Measurements from ENCODE around the gene FGF1. TPM values are rescaled to one million over a fixed set of nuclear protein-coding genes. Genes with fewer than 3 reads are reported as not detected.

FGF1 gene
- total and polyA plus RNA-seq, 7 donors = 0.60 to 5.4 (median 2.0) TPM

- Histone ChIP-seq H3K27me3 (no peaks in the 10 kb centered on the region), H3K9me3 (no peaks in the 10 kb centered on the region), H3K36me3 (no peaks in the 10 kb centered on the region), H3K4me3 (no peak overlapping the region), H3K27ac (peak overlapping the region in 3 of 4 donors; percentile 36 to 48 (median 46)), H3K4me1 (peaks cover 0 to 24% (median 15%) of the 10 kb centered on the region in 4 donors)
- intact Hi-C loops (cut with DNase I) = no loop called here
- TF ChIP-seq POLR2AphosphoS5 (IDR thresholded peaks at IDR 0.05) (peak in 1 of 4 donors; percentile 4), EP300 (IDR thresholded peaks at IDR 0.05) (no peak), CTCF (IDR thresholded peaks at IDR 0.05) (no peak), POLR2A (IDR thresholded peaks at IDR 0.05) (no peak)
- WGBS, 2 donors = 82 to 85% methylated on average over 22 of the region's 22 CpGs
- DNase-seq = no peak
Measured at GRCh38 chr5:142674531-142675469, 11.1 kb downstream of the FGF1 start.

DNA sequence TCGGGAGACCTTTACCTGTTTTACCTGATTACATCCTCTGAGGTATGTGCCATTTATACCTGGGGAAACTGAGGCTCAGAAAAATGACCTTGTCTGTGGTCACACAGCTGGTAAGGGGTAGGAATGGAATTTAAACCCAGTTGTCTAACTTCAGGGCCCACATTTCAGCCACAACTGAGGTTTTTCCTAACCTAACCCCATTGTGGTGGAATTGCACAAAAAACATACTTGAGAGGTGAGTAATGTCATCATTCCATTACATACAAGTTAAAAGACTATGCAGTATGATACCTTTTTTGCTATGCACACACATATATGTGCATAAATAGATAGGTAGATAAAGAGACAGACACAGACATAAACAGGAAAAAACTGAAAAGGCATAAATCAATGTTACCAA, 14.1 kb downstream of the FGF1 start:
- H3K36me3 ChIP-seq = no peaks in the 10 kb centered on the region
- no peaks in the 10 kb centered on the region for H3K9me3 ChIP-seq
- TF ChIP-seq POLR2A (IDR thresholded peaks at IDR 0.05) (no peak), POLR2AphosphoS5 (IDR thresholded peaks at IDR 0.05) (no peak), EP300 (IDR thresholded peaks at IDR 0.05) (no peak), CTCF (IDR thresholded peaks at IDR 0.05) (no peak)
- H3K27me3 ChIP-seq = no peaks in the 10 kb centered on the region
- H3K4me3 ChIP-seq = no peak overlapping the region
- 64 to 75% methylated on average over 1 of the region's 1 CpG for WGBS, 2 donors
- H3K4me1 ChIP-seq = peaks cover 0 to 33% (median 19%) of the 10 kb centered on the region in 4 donors
- peak overlapping the region in 3 of 4 donors; percentile 41 to 67 (median 47) for H3K27ac ChIP-seq
- no peak for DNase-seq
- intact Hi-C loops (cut with DNase I) = no loop called here

DNA sequence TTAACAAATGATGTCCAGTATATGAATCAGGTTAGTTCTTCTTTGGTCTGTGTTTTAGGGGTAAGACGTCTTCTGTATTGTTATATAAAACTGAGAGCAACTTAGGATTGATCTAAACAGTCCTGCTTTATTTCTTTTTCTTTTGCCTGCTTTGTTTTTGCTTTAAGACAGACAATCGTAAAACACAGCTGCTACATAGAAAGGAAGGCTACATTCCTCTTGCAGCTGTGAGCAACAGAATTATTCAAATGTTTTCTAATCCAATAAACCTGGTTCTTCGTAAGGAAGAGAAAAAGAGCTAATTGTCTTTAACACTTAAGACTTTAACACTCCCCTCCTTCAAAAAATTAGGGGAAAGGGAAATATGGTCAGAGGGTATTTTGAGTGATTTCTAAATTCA, 14.6 kb downstream of the FGF1 start:
- Histone ChIP-seq H3K4me1 (peaks cover 0 to 33% (median 19%) of the 10 kb centered on the region in 4 donors), H3K27ac (peak overlapping the region; percentile 1 to 67 (median 44)), H3K27me3 (no peaks in the 10 kb centered on the region), H3K4me3 (no peak overlapping the region), H3K9me3 (no peaks in the 10 kb centered on the region), H3K36me3 (no peaks in the 10 kb centered on the region)
- WGBS, 2 donors = 59 to 70% methylated on average over 3 of the region's 3 CpGs
- TF ChIP-seq EP300 (IDR thresholded peaks at IDR 0.05) (no peak), POLR2A (IDR thresholded peaks at IDR 0.05) (no peak)
- intact Hi-C loops (cut with DNase I) = no loop called here
- DNase-seq = no peak

DNA sequence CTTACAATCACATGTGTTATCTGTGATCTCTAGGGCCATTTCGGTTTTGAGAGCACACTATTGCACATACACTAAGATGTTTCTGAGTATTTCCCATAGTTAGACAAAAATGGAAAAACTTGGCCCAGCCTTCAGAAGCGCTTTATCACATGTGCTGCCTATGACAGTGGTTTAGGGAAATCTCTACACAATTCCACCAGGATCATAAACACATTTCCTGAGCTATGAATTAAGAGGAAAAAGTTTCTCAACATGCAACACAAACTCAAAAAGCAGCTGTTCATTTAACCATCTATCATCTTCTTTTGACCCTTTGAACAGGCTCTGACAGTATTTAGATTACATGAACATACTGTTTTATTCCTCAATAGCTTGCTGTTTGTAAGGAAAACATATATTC, 15.1 kb downstream of the FGF1 start:
- peak overlapping the region in 3 of 4 donors; percentile 1 to 67 (median 47) for H3K27ac ChIP-seq
- intact Hi-C loops (cut with DNase I) = no loop called here

More for the DNA sequence above, 15.1 kb downstream of the FGF1 start:
- H3K9me3 ChIP-seq = no peaks in the 10 kb centered on the region
- DNase-seq = no peak
- no peak overlapping the region for H3K4me3 ChIP-seq
- no peaks in the 10 kb centered on the region for H3K27me3 ChIP-seq
- H3K36me3 ChIP-seq = no peaks in the 10 kb centered on the region
- WGBS, 2 donors = 83% methylated on average over 2 of the region's 2 CpGs
- peaks cover 0 to 33% (median 19%) of the 10 kb centered on the region in 4 donors for H3K4me1 ChIP-seq
- TF ChIP-seq EP300 (IDR thresholded peaks at IDR 0.05) (no peak), POLR2AphosphoS5 (IDR thresholded peaks at IDR 0.05) (no peak), CTCF (IDR thresholded peaks at IDR 0.05) (no peak), POLR2A (IDR thresholded peaks at IDR 0.05) (no peak)
